ENCODE results near the gene ATG4A. TPM values are rescaled to one million over a fixed set of nuclear protein-coding genes. Genes with fewer than 3 reads are reported as not detected.

ATG4A gene
- 16.9 TPM for total RNA-seq
- long read RNA-seq, transcript ATG4A-203 (13 exons, 2,315 nt): major isoform, 12 of 23 reads
- long read RNA-seq, partial matches to known transcripts: 3 of 23 reads
- long read RNA-seq, other reads (novel, unspliced or antisense): 5 of 23 reads

GRCh38 chrX:108091264-108091877, at the start of gene ATG4A, which contains the start of gene PSMD10:
ATG4A (plus strand) TSS chrX:108091778; CDS start chrX:108091827, 49 bp downstream.
PSMD10 (minus strand) TSS chrX:108091542; CDS start chrX:108091520, 22 bp downstream.
- intact Hi-C loops (cut with DNase I): no loop called here
- Histone ChIP-seq H3K27me3 (no peaks in the 10 kb centered on the region), H3K4me3 (peak within 1 kb of the TSS; percentile 62), H3K27ac (peak within 1 kb of the TSS; percentile 80), H3K36me3 (peaks cover 15% of the 10 kb centered on the region), H3K9me3 (no peaks in the 10 kb centered on the region), H3K4me1 (peaks cover 8% of the 10 kb centered on the region)
- ATAC-seq (peak; percentile 99), DNase-seq (peak; percentile 96)
- no peak for TF ChIP-seq CTCF (IDR thresholded peaks at IDR 0.05)

GRCh38 chrX:108044554-108045256, 46.9 kb upstream of the ATG4A start, which contains the start of gene VSIG1:
VSIG1 (plus strand) TSS chrX:108045065; CDS start chrX:108045131, 66 bp downstream.
- DNase-seq: no peak
- ATAC-seq: no peak
- TF ChIP-seq CTCF (IDR thresholded peaks at IDR 0.05): no peak
- Histone ChIP-seq H3K27me3 (no peaks in the 10 kb centered on the region), H3K27ac (no peak within 1 kb of the TSS), H3K4me3 (no peak within 1 kb of the TSS), H3K4me1 (no peaks in the 10 kb centered on the region), H3K9me3 (no peaks in the 10 kb centered on the region), H3K36me3 (no peaks in the 10 kb centered on the region)
- intact Hi-C loops (cut with DNase I): no loop called here

- intact Hi-C loops (cut with DNase I): no loop called here
- no peaks in the 10 kb centered on the region for H3K36me3 ChIP-seq
- no peak for ATAC-seq
- H3K4me3 ChIP-seq: no peak overlapping the region
- DNase-seq: no peak
- no peak overlapping the region for H3K27ac ChIP-seq
- no peaks in the 10 kb centered on the region for H3K27me3 ChIP-seq
- H3K4me1 ChIP-seq: no peaks in the 10 kb centered on the region
- no peak for TF ChIP-seq CTCF (IDR thresholded peaks at IDR 0.05)
- H3K9me3 ChIP-seq: no peaks in the 10 kb centered on the region
Measured at GRCh38 chrX:108049649-108050048, 41.9 kb upstream of the ATG4A start.

- DNase-seq (no peak), ATAC-seq (no peak)
- Histone ChIP-seq H3K27me3 (no peaks in the 10 kb centered on the region), H3K27ac (no peak overlapping the region), H3K36me3 (no peaks in the 10 kb centered on the region), H3K4me1 (no peaks in the 10 kb centered on the region), H3K4me3 (no peak overlapping the region), H3K9me3 (no peaks in the 10 kb centered on the region)
- TF ChIP-seq CTCF (IDR thresholded peaks at IDR 0.05): no peak
- intact Hi-C loops (cut with DNase I): no loop called here
Measured at GRCh38 chrX:108053218-108053617, 38.4 kb upstream of the ATG4A start.

GRCh38 chrX:108055546-108055945, 36.0 kb upstream of the ATG4A start:
- no peak overlapping the region for H3K4me3 ChIP-seq
- no peak overlapping the region for H3K27ac ChIP-seq
- intact Hi-C loops (cut with DNase I): no loop called here
- H3K27me3 ChIP-seq: no peaks in the 10 kb centered on the region
- no peak for TF ChIP-seq CTCF (IDR thresholded peaks at IDR 0.05)
- H3K9me3 ChIP-seq: no peaks in the 10 kb centered on the region
- ATAC-seq (no peak), DNase-seq (no peak)
- H3K4me1 ChIP-seq: no peaks in the 10 kb centered on the region
- no peaks in the 10 kb centered on the region for H3K36me3 ChIP-seq

Measured in upper lobe of right lung (tissue), 1 donor.